ENCODE results near the gene RASA3. TPM values are rescaled to one million over a fixed set of nuclear protein-coding genes. Genes with fewer than 3 reads are reported as not detected.

Gene RASA3
- total RNA-seq, 1 experiment from 2014 or later = 18.6 TPM

GRCh38 chr13:114017028-114017630 is 115.3 kb downstream of the RASA3 start:
- no TSS peak for BruUV-seq (replicated peaks)
- ATAC-seq = peak; percentile 43; the same call in 1 of the 2 replicates
- Histone ChIP-seq H3K27ac (ENCODE audit: low read depth, low read length) (no peak overlapping the region), H3K9me3 (ENCODE audit: control insufficient read depth in 1 of 2, insufficient read depth in 1 of 2, low read depth in 1 of 2, low read length in 2 of 2) (no peaks in the 10 kb centered on the region), H3K4me3 (replicated peaks in 1 of 2; ENCODE audit: low read depth in 1 of 2, low read length in 2 of 2) (no peak overlapping the region), H3K36me3 (ENCODE audit: control insufficient read depth in 1 of 2, insufficient read depth in 2 of 2, low read length in 2 of 2) (no peaks in the 10 kb centered on the region), H3K4me1 (ENCODE audit: control insufficient read depth in 1 of 2, insufficient read depth in 2 of 2, low read length in 2 of 2) (peaks cover 0 to 5% of the 10 kb centered on the region in 2 experiments; a peak in 2 of 4 replicates), H2AFZ (ENCODE audit: low read depth, low read length, poor library complexity, severe bottlenecking) (no peak overlapping the region), H3K4me2 (ENCODE audit: low read length) (no peak overlapping the region), H3K9ac (ENCODE audit: low read length) (no peak overlapping the region), H3K9me2 (ENCODE audit: insufficient read depth) (no peaks in the 10 kb centered on the region), H4K20me1 (ENCODE audit: insufficient read depth) (no peaks in the 10 kb centered on the region), H3K79me2 (ENCODE audit: insufficient read depth, low read length) (no peaks in the 10 kb centered on the region), H3K27me3 (ENCODE audit: insufficient read depth, low read length) (no peaks in the 10 kb centered on the region)
- TF ChIP-seq ZBTB33 (IDR thresholded peaks at IDR 0.05; ENCODE audit: extremely low read depth, insufficient replicate concordance, low read length) (no peak), MAX (IDR thresholded peaks at IDR 0.05) (no peak), SP1 (IDR thresholded peaks at IDR 0.05; ENCODE audit: low read depth) (no peak), ELF1 (IDR thresholded peaks at IDR 0.05; ENCODE audit: borderline replicate concordance, low read depth) (no peak), CTCF (IDR thresholded peaks at IDR 0.05 in 2 of 3, conservative IDR thresholded peaks at IDR 0.05 in 1 of 3; ENCODE audit: borderline replicate concordance in 1 of 3, insufficient read depth in 1 of 3, low read depth in 2 of 3, low read length in 2 of 3) (peak in 2 of 3 experiments; percentile 25 to 34; a peak in 4 of 6 replicates), RAD21 (IDR thresholded peaks at IDR 0.05; ENCODE audit: low read depth) (peak; percentile 5; the same call in 1 of the 2 replicates)
- intact Hi-C loops (cut with micrococcal nuclease) = no loop called here
- ChIA-PET CTCF (no interaction called here), POLR2A (no interaction called here), RAD21 (ENCODE audit: low non-redundant PET in 1 of 2, low total read pairs in 2 of 2, uncharacterized antibody in 2 of 2, unreplicated experiment in 2 of 2) (interaction anchor here in 1 of 2 experiments (0.6 kb wide), 1 partner anchor 24 kb away, joined by 4 read pairs; no protein-coding TSS in a partner anchor)
- no peak for DNase-seq (ENCODE audit: low read depth, low spot score)

Data from HCT116 (cell line).